HEK293T (cell line): ENCODE measurements around the gene POLR2B.

ENCODE experiments used
- ARNT ChIP-seq: fragments of 450-650 bp; IDR thresholded peaks from 2 replicates; pipeline ENCODE4 v1.6.1; 2017; ENCODE audit warnings: mild to moderate bottlenecking
- BHLHE40 ChIP-seq: fragments of 450-650 bp; IDR thresholded peaks from 2 replicates; pipeline ENCODE4 v1.6.1; 2016; ENCODE audit warnings: mild to moderate bottlenecking, moderate library complexity, borderline replicate concordance
- ELF4 ChIP-seq: fragments of 450-650 bp; IDR thresholded peaks from 2 replicates; pipeline ENCODE4 v1.6.1; 2017; ENCODE audit warnings: antibody characterized with exemption
- FOXA1 ChIP-seq: fragments of 450-650 bp; IDR thresholded peaks from 2 replicates; pipeline ENCODE4 v1.6.1; 2016; ENCODE audit warnings: mild to moderate bottlenecking
- FOXM1 ChIP-seq: fragments of 450-650 bp; IDR thresholded peaks from 2 replicates; pipeline ENCODE4 v1.6.1; 2017; ENCODE audit warnings: mild to moderate bottlenecking, borderline replicate concordance
- L3MBTL2 ChIP-seq: fragments of 450-650 bp; conservative IDR thresholded peaks from 2 replicates; pipeline ENCODE4 v1.6.1; 2016; ENCODE audit warnings: mild to moderate bottlenecking
- NFRKB ChIP-seq: fragments of 450-650 bp; IDR thresholded peaks from 2 replicates; pipeline ENCODE4 v1.6.1; 2016; ENCODE audit warnings: mild to moderate bottlenecking, moderate library complexity
- SP1 ChIP-seq: fragments of 450-650 bp; IDR thresholded peaks from 2 replicates; pipeline ENCODE4 v1.6.1; 2017
- ZNF384 ChIP-seq: fragments of 450-650 bp; IDR thresholded peaks from 2 replicates; pipeline ENCODE4 v1.6.1; 2016
- TF ChIP-seq, protein P1 (sequence below): fragments of 450-650 bp; IDR thresholded peaks from 2 replicates; pipeline ENCODE4 v1.6.1; 2016

DNA sequence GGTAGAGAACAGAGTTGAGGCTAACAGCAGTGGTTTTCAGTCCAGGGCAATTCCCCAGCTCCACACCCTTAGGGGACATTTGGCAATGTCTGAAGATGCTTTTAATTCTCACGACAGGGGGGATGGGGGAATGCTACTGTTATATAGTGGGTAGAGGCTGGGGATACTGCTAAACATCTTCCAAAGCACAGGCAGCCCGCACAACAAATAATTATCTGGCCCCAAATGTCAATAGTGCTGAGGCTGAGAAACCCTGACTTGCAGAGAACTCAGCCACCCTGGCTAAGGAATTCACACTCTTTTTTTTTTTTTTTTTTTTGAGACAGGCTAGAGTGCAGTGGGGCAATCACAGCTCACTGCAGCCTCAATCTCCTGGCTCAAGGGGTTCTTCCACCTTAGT lies 60.6 kb downstream of the POLR2B start:
- TF ChIP-seq FOXA1 (no peak), ELF4 (no peak), SP1 (no peak), NFRKB (no peak), ZNF384 (no peak), FOXM1 (no peak), L3MBTL2 (no peak), ARNT (no peak), BHLHE40 (no peak)
- TF ChIP-seq, protein P1, sequence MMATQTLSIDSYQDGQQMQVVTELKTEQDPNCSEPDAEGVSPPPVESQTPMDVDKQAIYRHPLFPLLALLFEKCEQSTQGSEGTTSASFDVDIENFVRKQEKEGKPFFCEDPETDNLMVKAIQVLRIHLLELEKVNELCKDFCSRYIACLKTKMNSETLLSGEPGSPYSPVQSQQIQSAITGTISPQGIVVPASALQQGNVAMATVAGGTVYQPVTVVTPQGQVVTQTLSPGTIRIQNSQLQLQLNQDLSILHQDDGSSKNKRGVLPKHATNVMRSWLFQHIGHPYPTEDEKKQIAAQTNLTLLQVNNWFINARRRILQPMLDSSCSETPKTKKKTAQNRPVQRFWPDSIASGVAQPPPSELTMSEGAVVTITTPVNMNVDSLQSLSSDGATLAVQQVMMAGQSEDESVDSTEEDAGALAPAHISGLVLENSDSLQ, result no peak
